GM12892 (cell line): ENCODE data around the gene FLT3.

ENCODE experiments used
- DNase-seq: peaks from one replicate; pipeline ENCODE4 v3.0.0; 2011; ENCODE audit not compliant: insufficient read length
- FAIRE-seq: peaks from 2 replicates; lab custom pipeline; 2011; peaks lifted over from hg19 to GRCh38; lab: Jason Lieb, UNC
- POLR2A ChIP-seq: IDR thresholded peaks from 2 replicates; pipeline ENCODE4 v1.6.1; 2011; ENCODE audit warnings: low read depth, low read length, control low read depth
- POLR2AphosphoS5 ChIP-seq: IDR thresholded peaks from 2 replicates; pipeline ENCODE4 v1.6.1; 2011; ENCODE audit warnings: low read depth, low read length, control low read depth
- TAF1 ChIP-seq: IDR thresholded peaks from 2 replicates; pipeline ENCODE4 v1.6.1; 2011; ENCODE audit warnings: low read depth, mild to moderate bottlenecking, control low read depth, low read length, borderline replicate concordance

Gene FLT3

DNA sequence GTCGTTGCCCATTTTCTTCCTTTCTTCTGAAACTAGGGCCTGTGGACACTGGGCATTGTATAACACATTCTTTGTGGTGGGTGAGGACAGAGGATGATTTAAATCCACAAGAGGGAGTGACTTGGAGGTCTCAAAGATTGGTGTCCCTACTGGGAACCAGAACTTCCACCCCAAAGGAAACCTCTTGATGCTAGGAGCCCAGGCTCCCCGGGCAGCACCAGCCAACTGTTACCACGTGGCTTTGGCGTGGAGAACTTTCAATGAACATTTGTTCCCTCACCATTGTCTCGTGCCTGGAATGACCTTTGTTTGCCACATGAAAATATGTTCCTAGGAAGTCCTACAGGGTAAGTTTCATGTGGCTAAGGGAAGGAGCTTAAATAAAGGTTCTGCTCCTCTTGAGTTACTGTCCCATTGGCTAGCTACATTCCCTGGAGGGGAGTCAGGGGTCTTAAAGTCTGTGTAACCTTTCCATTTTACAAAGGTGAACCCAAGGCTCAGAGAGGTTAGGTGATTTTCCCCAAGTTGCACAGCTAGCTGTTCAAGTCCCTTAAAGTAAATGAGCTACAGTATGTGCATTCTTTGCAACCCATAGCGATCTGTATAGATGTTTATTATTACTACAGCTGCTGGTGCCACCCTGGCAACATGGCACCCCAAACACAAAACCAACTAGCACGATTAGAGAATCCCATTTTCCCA is 126.3 kb downstream of the FLT3 start:
- TF ChIP-seq POLR2AphosphoS5, result no peak
- FAIRE-seq (no peak), DNase-seq (no peak)

DNA sequence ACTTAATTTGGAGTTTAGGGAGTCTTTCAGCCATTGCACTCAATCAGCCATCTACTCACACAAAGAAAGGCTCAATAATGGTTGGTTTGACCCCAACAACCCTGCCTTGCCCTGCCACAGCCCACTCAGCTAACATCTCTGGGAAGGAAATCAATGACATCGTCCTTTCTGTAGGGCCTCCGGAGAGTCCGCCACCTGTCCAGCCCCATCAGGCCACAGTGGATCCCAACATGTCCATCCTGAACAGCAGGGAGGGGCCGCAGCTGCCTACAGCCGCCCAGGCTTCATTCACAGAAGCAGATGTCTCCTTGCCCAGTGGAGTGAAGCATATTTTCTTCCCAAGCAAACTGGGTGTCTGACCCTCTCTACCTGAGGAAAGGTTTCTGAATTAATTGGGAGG is 127.1 kb downstream of the FLT3 start:
- FAIRE-seq (no peak), DNase-seq (no peak)
- TF ChIP-seq POLR2A, result no peak
- TF ChIP-seq POLR2AphosphoS5, result no peak
- no peak for TF ChIP-seq TAF1

DNA sequence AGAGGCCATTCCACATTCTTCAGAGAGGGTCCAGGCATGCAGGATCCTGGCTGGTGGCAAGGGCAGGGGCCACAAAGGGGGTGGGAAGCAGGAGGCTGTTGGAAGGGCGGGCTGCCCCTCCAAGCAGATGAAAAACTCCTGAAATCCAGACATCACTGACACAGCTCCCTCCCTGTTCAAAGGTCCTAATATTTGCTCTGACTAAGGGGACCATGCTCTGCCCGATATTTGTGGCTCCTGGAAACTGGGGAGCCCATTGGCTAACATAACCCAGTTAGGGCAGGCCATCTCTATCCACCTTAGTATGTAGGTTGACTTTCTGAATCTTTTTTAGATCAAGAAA is 127.9 kb downstream of the FLT3 start:
- TF ChIP-seq TAF1 (no peak), POLR2A (no peak), POLR2AphosphoS5 (no peak)
- FAIRE-seq, result no peak
- DNase-seq, result no peak

DNA sequence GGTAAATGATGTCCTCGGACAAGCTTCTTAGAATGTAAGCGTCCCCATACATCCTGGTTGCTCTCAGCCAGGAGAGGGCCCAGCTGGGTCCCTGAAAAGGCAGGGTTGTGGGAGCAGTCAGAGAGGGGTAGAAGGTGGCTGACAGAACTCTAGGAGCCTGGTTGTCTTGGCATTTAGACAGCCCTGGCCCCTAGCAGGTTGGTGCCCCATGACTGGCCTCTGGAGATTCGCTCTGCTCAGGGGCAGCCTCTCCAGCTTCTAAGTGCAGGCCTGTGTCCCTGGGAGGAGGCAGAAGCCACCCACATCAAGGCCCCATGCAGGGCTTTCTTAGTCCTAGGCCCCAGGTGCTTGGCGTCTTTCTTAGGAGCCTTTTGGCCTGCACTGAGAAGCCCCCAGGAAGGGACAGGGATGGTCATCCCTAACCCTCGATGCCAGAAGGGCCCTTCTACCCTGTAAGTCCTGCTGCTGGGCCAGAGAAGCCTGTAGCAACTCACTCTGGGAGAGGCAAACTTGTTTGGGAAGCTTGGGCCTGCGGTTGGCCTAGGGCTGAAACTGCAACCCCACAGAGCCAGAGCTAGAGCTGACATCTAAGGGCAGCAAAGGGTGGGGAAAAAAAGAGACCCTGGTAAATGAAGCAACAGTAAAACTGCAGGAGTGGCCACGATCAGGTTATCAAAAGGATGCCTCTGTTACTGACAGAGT is 128.4 kb downstream of the FLT3 start:
- FAIRE-seq (no peak), DNase-seq (no peak)
- TF ChIP-seq TAF1, result no peak
- TF ChIP-seq POLR2AphosphoS5, result no peak
- TF ChIP-seq POLR2A, result no peak

DNA sequence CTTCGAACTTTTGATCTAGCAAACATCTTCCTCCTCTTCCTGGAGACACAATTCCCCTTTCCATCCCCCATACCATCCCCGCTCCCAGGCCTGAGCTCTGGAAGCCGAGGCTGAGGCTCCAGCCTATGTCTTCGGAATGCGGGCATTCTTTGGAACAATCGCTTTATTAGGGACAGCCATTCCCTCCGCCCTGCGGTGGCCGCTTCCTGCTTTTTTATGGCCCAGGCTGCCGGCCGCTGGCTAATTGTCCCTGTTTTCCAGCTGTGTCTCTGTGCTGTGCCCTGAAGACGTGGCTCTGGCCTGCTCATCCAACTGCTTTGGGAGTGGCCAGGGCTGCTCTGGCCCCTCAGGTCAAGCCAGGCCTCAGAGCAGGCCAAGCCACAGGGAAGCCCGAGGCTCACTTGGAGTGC is 129.1 kb downstream of the FLT3 start:
- FAIRE-seq (no peak), DNase-seq (no peak)
- TF ChIP-seq POLR2AphosphoS5, result no peak
- TF ChIP-seq TAF1, result no peak
- no peak for TF ChIP-seq POLR2A

DNA sequence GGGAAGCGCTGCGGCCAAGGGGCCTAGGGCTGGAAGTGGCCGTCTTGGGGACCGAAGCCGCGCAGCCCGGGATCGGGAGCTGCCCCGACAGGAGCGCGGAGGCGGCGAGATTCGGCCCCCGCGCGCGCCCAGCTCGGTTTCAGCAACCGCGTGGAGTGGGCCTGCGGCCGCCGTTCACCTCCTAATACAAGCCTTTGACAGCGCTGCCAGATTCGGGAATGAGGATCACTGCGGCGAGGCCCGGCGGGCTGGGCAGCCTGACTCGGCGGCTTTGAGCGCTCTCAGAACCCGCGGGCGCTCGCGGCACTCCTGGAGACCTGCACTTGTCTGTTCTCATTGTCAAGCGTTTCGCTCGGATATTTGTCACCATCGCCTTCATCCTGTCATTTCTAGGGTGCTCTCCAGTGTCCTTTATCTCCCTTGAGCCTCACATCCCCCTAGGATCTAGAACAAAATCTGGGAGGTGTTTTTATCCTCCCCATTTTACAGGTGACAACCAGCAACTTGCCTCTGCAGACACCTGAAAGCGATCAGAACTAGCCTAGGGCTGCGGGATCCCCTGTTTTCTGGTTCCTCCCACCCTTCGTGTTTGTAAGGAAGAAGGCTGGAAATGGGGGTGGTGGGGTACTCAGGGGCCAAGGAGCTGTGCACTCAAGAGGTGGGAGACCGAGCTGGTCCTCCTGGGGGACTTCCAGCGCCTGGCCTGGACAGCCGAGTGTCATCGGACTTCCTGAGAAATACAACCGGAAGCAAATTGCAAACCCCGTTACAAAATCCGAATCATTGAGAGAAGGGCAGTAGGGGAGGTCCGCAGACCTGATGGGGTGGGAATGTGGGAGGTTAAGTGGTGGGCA is 129.8 kb downstream of the FLT3 start:
- TF ChIP-seq POLR2AphosphoS5 (no peak), POLR2A (no peak), TAF1 (no peak)
- no peak for FAIRE-seq
- no peak for DNase-seq

DNA sequence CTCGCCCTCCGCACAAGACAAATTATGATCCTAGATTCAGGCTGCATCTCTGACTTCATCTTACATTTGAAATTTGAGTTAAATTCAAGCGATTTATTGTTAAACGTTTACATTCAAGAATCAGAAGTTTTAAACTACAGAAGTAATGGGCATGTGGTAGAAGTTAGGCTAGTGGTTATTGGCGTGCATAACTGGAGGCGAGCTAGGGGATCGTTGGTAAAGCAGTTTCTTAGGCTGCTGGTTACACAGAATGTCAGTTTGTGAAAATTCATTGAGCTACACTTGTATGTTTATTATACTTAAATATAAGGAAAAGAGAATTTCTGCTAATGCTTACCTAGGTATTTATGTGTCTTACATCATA is 130.5 kb downstream of the FLT3 start:
- FAIRE-seq (no peak), DNase-seq (no peak)
- TF ChIP-seq POLR2A (no peak), TAF1 (no peak), POLR2AphosphoS5 (no peak)

DNA sequence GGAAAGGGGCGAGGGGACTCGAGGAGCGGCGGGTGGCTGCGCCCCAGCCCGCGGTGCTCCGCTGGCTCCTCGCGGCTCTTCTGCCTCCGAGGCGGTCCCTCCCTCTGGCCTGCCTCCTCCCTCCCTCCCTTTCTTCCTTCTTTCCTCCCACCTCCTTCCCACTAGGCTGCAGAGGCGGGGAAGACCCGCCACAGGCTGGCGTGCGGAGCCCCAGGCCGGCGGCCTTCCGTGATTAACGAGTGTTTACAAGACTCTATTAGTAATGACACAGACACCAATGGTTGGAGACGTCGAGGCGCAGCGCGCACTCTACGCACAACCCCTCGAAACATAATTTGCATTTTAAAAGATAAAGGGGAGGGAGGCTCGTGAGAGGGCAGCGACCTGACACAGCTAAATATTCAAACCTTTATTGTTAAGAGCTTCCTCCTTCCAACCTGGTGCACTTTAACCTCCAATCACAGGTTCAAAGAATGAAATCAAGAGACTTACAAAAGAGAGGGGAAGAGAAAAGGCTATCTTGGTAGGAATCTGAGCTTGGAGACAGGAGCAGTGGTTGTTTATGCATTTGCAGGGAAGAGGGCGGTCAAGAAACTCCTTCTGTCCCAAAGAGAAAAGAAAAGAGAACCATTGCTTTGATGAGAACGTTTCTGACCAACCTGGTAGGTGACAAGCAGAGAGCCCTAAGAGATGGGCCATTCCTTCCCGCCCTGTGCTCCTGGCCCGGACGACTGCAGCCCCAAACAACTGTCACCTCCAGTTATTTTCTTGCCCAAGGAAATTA is 131.1 kb downstream of the FLT3 start, which contains the start of gene CDX2:
CDX2 (minus strand) TSS at position 234 of the 784 bp plus-strand sequence. CDS start 309 bp downstream, outside the sequence.
- TF ChIP-seq TAF1 (no peak), POLR2A (no peak), POLR2AphosphoS5 (no peak)
- no peak for FAIRE-seq
- no peak for DNase-seq

DNA sequence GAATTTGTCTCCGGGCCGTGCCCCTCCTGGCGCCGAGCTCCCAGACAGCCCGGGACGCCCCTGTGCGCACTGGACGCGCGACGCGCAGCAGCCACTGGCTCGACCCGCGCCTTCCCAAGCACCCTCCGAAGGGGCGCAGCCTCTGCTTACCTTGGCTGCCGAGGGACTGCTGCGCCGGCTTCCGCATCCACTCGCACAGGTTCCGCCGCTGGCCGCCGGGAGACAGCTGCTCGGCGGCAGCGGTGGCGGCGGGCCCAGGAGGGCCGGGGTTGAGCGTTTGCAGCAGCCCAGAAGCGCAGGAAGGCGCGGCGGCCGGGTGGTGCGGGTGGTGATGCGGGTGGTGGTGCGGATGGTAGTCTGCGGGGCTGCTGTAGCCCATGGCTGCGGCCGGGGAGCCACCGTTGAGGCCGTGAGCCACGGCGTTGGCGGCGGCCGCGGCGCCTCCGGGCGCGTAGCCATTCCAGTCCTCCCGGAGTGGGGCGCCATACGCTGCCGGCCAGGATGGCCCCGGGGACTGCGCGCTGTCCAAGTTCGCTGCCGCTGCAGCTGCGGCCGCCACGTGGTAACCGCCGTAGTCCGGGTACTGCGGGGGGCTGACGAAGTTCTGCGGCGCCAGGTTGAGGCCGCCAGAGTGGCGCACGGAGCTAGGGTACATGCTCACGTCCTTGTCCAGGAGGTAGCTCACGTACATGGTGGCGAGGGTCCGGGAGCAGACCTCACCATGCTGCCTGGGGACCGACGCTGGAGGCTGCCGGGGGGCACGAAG is 131.9 kb downstream of the FLT3 start:
- no peak for TF ChIP-seq TAF1
- no peak for TF ChIP-seq POLR2AphosphoS5
- TF ChIP-seq POLR2A, result no peak
- FAIRE-seq (no peak), DNase-seq (no peak)

DNA sequence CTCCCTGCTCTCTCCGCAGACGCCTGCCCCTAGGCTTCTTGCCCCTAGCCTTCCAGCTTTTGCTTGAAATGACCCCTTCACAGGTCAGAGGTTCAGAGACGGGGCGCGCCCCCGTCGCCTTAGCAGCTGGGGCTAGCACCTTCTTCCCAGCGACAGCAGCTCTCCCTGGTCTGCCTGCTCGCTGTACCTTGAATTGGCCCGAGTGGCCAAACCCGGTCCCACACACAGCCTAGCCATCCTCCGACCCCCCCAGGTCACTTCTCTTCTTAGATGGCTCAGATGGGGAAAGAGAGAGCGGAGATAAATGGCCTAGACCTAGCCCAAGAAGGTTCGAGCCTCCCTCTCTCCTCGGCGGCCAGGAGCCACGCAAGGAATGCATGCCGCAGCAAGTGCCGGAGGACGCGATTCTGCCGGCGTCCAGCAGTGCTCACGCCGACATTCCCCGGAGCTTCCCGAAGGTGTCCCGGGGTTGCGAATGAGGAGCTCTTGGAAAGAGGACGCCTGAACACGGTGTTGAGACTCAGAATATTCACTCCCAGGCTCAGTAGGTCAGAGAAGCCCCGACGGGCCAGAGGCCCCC is 132.6 kb downstream of the FLT3 start:
- FAIRE-seq (no peak), DNase-seq (no peak)
- no peak for TF ChIP-seq TAF1
- no peak for TF ChIP-seq POLR2AphosphoS5
- TF ChIP-seq POLR2A, result no peak
